ENCODE measurements around the gene BTBD10. TPM values are rescaled to one million over a fixed set of nuclear protein-coding genes. Genes with fewer than 3 reads are reported as not detected.
A peak's percentile ranks its signal among the peaks of the same experiment; 100 is the strongest.

Gene BTBD10
- total RNA-seq (2014; rRNA removed; shearing (Covaris generic)) (23.7 and 25.0 TPM in 2 replicates), total RNA-seq (2022) (21.3 and 23.0 TPM in 2 replicates), Bru-seq, nascent RNA (percentile 78 among the genes with signal in this experiment), BruChase-seq, experiment 1, labeled RNA remaining after a 6-hour chase (percentile 57 among the genes with signal in this experiment), BruChase-seq, experiment 2, labeled RNA remaining after a 2-hour chase (percentile 66 among the genes with signal in this experiment)
- long read RNA-seq, transcript BTBD10-201 (9 exons, 2,504 nt): minor isoform, 25 of 62 reads
- long read RNA-seq, transcript BTBD10-208 (8 exons, 1,662 nt): major isoform, 27 of 62 reads
- long read RNA-seq, partial matches to known transcripts: 1 of 62 reads
- long read RNA-seq, other reads (novel, unspliced or antisense): 9 of 62 reads

GRCh38 chr11:13462901-13463778 lies at the start of gene BTBD10:
Gene BTBD10 (minus strand): TSS chr11:13463222. CDS start chr11:13445124, 18,098 bp downstream.
- POLR2A ChIA-PET: interaction anchor here (0.6 to 4.0 kb wide), 10 partner anchors 9 to 1448 kb away, joined by 3 to 20 read pairs (median 4); partner anchors contain the start of gene FAR1
- TF ChIP-seq EZH2phosphoT487 (IDR thresholded peaks at IDR 0.05; ENCODE audit: borderline replicate concordance, low read depth, low read length): no peak
- 0 out of 2 replicates have a peak, but pooled peaks have one; percentile 1 for TF ChIP-seq CTCF (conservative IDR thresholded peaks at IDR 0.05; ENCODE audit: low read length)
- no peaks in the 10 kb centered on the region for H3K9me2 ChIP-seq (ENCODE audit: insufficient read depth, low read length)
- H2AFZ ChIP-seq (ENCODE audit: low read length): peak within 1 kb of the TSS; percentile 90
- H4K20me1 ChIP-seq (ENCODE audit: insufficient read depth, low read length): no peaks in the 10 kb centered on the region
- BruUV-seq (replicated peaks): TSS peak; percentile 97
- H3K79me2 ChIP-seq (ENCODE audit: insufficient read depth, low read depth, low read length): peaks cover 38% of the 10 kb centered on the region; the same call in 1 of the 2 replicates
- H3K4me2 ChIP-seq (ENCODE audit: low read length): peak within 1 kb of the TSS; percentile 90
- peaks cover 22% of the 10 kb centered on the region for H3K4me1 ChIP-seq (ENCODE audit: insufficient read depth, low read length, poor library complexity, severe bottlenecking)
- intact Hi-C loops (cut with micrococcal nuclease; ENCODE audit: unreplicated experiment): loop anchor here (1.0 to 10.0 kb wide), 2 partner anchors 205 to 612 kb away; partner anchors contain the start of gene FAR1
- peak within 1 kb of the TSS; percentile 55 for H3K27ac ChIP-seq (ENCODE audit: low read depth, low read length, poor library complexity, severe bottlenecking)
- peak within 1 kb of the TSS; percentile 86 for H3K4me3 ChIP-seq (ENCODE audit: low read depth, low read length, poor library complexity, severe bottlenecking)
- H3K9me3 ChIP-seq (ENCODE audit: low read length): no peaks in the 10 kb centered on the region
- H3K36me3 ChIP-seq (ENCODE audit: insufficient read depth, low read length): no peaks in the 10 kb centered on the region
- CTCF ChIA-PET (ENCODE audit: unreplicated experiment): interaction anchor here (0.6 kb wide), 2 partner anchors 61 to 605 kb away, joined by 3 read pairs; no protein-coding TSS in a partner anchor
- peak; percentile 98 for DNase-seq (ENCODE audit: low spot score)

DNA sequence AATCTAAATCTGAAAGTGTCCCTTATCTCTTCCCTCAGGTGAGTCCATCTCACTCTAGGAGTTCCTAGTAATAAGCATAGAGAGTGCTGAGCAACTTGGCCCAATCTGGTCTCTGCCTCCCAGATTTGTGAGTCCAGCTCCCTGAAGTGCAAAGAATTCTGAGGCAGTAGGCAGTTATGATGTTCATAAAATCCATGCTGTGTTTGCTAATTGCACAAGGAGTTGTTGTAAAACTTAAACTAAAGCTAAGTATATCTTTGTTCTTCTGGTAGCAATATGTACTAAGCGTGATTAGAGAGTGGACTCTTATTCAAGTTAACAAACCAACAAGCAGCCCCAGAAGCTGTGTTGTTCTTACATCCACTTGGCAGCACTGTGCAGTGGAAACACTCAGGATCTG lies 40.4 kb upstream of the BTBD10 start:
- ChIA-PET POLR2A (interaction anchor here (0.6 to 1.4 kb wide), 2 partner anchors 10 to 852 kb away, joined by 3 to 5 read pairs; no protein-coding TSS in a partner anchor), CTCF (ENCODE audit: unreplicated experiment) (no interaction called here)
- no peaks in the 10 kb centered on the region for H3K36me3 ChIP-seq (ENCODE audit: insufficient read depth, low read length)
- DNase-seq (ENCODE audit: low spot score): no peak
- no peak for TF ChIP-seq EZH2phosphoT487 (IDR thresholded peaks at IDR 0.05; ENCODE audit: borderline replicate concordance, low read depth, low read length)
- H2AFZ ChIP-seq (ENCODE audit: low read length): no peak overlapping the region
- BruUV-seq (replicated peaks): no TSS peak
- intact Hi-C loops (cut with micrococcal nuclease; ENCODE audit: unreplicated experiment): no loop called here
- no peak overlapping the region for H3K27ac ChIP-seq (ENCODE audit: low read depth, low read length, poor library complexity, severe bottlenecking)
- no peaks in the 10 kb centered on the region for H3K9me2 ChIP-seq (ENCODE audit: insufficient read depth, low read length)
- no peaks in the 10 kb centered on the region for H3K4me1 ChIP-seq (ENCODE audit: insufficient read depth, low read length, poor library complexity, severe bottlenecking)
- H3K4me3 ChIP-seq (ENCODE audit: low read depth, low read length, poor library complexity, severe bottlenecking): no peak overlapping the region
- no peaks in the 10 kb centered on the region for H3K79me2 ChIP-seq (ENCODE audit: insufficient read depth, low read depth, low read length)
- H3K4me2 ChIP-seq (ENCODE audit: low read length): no peak overlapping the region
- no peaks in the 10 kb centered on the region for H4K20me1 ChIP-seq (ENCODE audit: insufficient read depth, low read length)
- no peaks in the 10 kb centered on the region for H3K9me3 ChIP-seq (ENCODE audit: low read length)

DNA sequence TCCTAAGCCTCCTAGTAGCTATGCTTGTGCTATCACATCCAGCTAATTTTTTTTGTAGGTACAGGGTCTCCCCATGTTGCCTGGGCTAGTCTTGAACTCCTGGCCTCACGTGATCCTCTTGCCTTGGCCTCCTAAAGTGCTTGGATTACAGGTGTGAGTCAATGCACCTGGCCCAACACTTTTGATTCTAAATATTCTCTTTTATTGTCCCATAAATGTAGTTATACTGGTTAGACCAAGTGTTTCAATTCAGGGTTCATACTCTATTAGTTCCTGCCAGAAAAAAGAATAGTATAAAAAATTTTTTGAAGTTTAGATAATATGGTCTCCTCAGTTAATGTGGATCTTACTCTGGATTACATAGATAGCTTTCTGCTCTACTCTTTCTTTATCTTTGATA lies 39.5 kb upstream of the BTBD10 start:
- Histone ChIP-seq H3K4me3 (ENCODE audit: low read depth, low read length, poor library complexity, severe bottlenecking) (no peak overlapping the region), H3K36me3 (ENCODE audit: insufficient read depth, low read length) (no peaks in the 10 kb centered on the region), H3K4me1 (ENCODE audit: insufficient read depth, low read length, poor library complexity, severe bottlenecking) (no peaks in the 10 kb centered on the region), H3K9me2 (ENCODE audit: insufficient read depth, low read length) (no peaks in the 10 kb centered on the region), H2AFZ (ENCODE audit: low read length) (no peak overlapping the region), H4K20me1 (ENCODE audit: insufficient read depth, low read length) (no peaks in the 10 kb centered on the region), H3K9me3 (ENCODE audit: low read length) (no peaks in the 10 kb centered on the region), H3K4me2 (ENCODE audit: low read length) (no peak overlapping the region), H3K27ac (ENCODE audit: low read depth, low read length, poor library complexity, severe bottlenecking) (no peak overlapping the region), H3K79me2 (ENCODE audit: insufficient read depth, low read depth, low read length) (no peaks in the 10 kb centered on the region)
- BruUV-seq (replicated peaks): no TSS peak
- intact Hi-C loops (cut with micrococcal nuclease; ENCODE audit: unreplicated experiment): no loop called here
- DNase-seq (ENCODE audit: low spot score): no peak
- ChIA-PET CTCF (ENCODE audit: unreplicated experiment) (no interaction called here), POLR2A (no interaction called here)
- no peak for TF ChIP-seq EZH2phosphoT487 (IDR thresholded peaks at IDR 0.05; ENCODE audit: borderline replicate concordance, low read depth, low read length)
- no peak for TF ChIP-seq CTCF (conservative IDR thresholded peaks at IDR 0.05; ENCODE audit: low read length)

Data from OCI-LY7 (cell line).